Activated T-helper 1 cell treated with Interleukin-2 at 50 U/mL for 16 hours (primary cell): ENCODE data around the gene SHISA8.
"Not testable (repeated sequence)": the region's sequence is repeated elsewhere in the genome, so short reads cannot be mapped to it uniquely, and the experiment has no call there.

ENCODE experiments used
- DNase-seq: peaks from one replicate; pipeline ENCODE4 v3.0.0-alpha.2; 2020; ENCODE audit warnings: low read depth

The SHISA8 gene

GRCh38 chr22:41898645-41899044, 16.2 kb downstream of the SHISA8 start:
- no peak for DNase-seq

GRCh38 chr22:41893591-41894375, 21.1 kb downstream of the SHISA8 start:
- no peak for DNase-seq

- DNase-seq: no peak
Observed at GRCh38 chr22:41892721-41893120, 22.2 kb downstream of the SHISA8 start.

- no peak for DNase-seq
Observed at GRCh38 chr22:41891407-41891806, 23.5 kb downstream of the SHISA8 start.

GRCh38 chr22:41888627-41889200, 26.2 kb downstream of the SHISA8 start:
- DNase-seq: no peak

GRCh38 chr22:41885516-41885915, 29.4 kb downstream of the SHISA8 start:
- DNase-seq: no peak

- DNase-seq: no peak
Observed at GRCh38 chr22:41885116-41885515, 29.8 kb downstream of the SHISA8 start.

GRCh38 chr22:41883400-41883799, 31.5 kb downstream of the SHISA8 start:
- no peak for DNase-seq

GRCh38 chr22:41880653-41881052, 34.2 kb downstream of the SHISA8 start:
- no peak for DNase-seq

GRCh38 chr22:41876675-41877074, 38.2 kb downstream of the SHISA8 start:
- no peak for DNase-seq

- DNase-seq: no peak
Observed at GRCh38 chr22:41876275-41876674, 38.6 kb downstream of the SHISA8 start.

- no peak for DNase-seq
Observed at GRCh38 chr22:41875531-41876270, 39.2 kb downstream of the SHISA8 start.

- DNase-seq: no peak
Observed at GRCh38 chr22:41874090-41874489, 40.8 kb downstream of the SHISA8 start.

- no peak for DNase-seq
Observed at GRCh38 chr22:41873391-41873790, 41.5 kb downstream of the SHISA8 start.

- no peak for DNase-seq
Observed at GRCh38 chr22:41870786-41871185, 44.1 kb downstream of the SHISA8 start.

- DNase-seq: not testable (repeated sequence)
Observed at GRCh38 chr22:41870081-41870480, 44.8 kb downstream of the SHISA8 start.

GRCh38 chr22:41868556-41868955, 46.3 kb downstream of the SHISA8 start:
- no peak for DNase-seq

- DNase-seq: no peak
Observed at GRCh38 chr22:41863472-41863871, 51.4 kb downstream of the SHISA8 start.

- no peak for DNase-seq
Observed at GRCh38 chr22:41862530-41863266, 52.2 kb downstream of the SHISA8 start.

GRCh38 chr22:41862160-41862529, 52.7 kb downstream of the SHISA8 start:
- no peak for DNase-seq
